A673 (cell line): ENCODE results near the gene NRDE2. TPM values are rescaled to one million over a fixed set of nuclear protein-coding genes. Genes with fewer than 3 reads are reported as not detected.
"Not testable (repeated sequence)": the region's sequence is repeated elsewhere in the genome, so short reads cannot be mapped to it uniquely, and the experiment has no call there.

ENCODE experiments used
- BruUV-seq: library from RNA; stranded (reverse); fragments of 400-500 nt; replicated peaks from 2 replicates; lab custom pipeline; 2021; lab: Mats Ljungman, UMichigan
- CTCF ChIA-PET: fragments of 300-600 bp; sonication (Branson Sonifier 250); formaldehyde crosslinking; loops from one replicate; lab custom pipeline; 2022; ENCODE audit warnings: antibody characterized with exemption; lab: Charles Lee
- POLR2A ChIA-PET: fragments of 300-600 bp; sonication (Branson Sonifier 250); formaldehyde crosslinking; loops from one replicate; lab custom pipeline; 2022; ENCODE audit warnings: antibody characterized with exemption; ENCODE audit not compliant: low non-redundant PET; lab: Charles Lee
- DNase-seq: peaks from one replicate; pipeline ENCODE4 v3.0.0-alpha.2; 2015; ENCODE audit warnings: low spot score
- H3K27ac ChIP-seq: fragments of 200-600 bp; sonication (generic); 2 replicates; pipeline ENCODE4 v1.5.1; 2016; ENCODE audit warnings: mixed run types, low read depth, mild to moderate bottlenecking, mixed read lengths, antibody characterized with exemption, low read length; ENCODE audit not compliant: poor library complexity, severe bottlenecking
- H3K27me3 ChIP-seq: fragments of 200-600 bp; sonication (generic); replicated peaks from 2 replicates; pipeline ENCODE4 v1.6.1; 2017; ENCODE audit warnings: mixed run types, low read depth, mild to moderate bottlenecking, mixed read lengths, antibody characterized with exemption, low read length; ENCODE audit not compliant: insufficient read depth, poor library complexity
- H3K36me3 ChIP-seq: fragments of 200-600 bp; sonication (generic); 2 replicates; pipeline ENCODE4 v1.6.1; 2016; ENCODE audit warnings: mixed run types, mild to moderate bottlenecking, mixed read lengths, antibody characterized with exemption, low read length; ENCODE audit not compliant: insufficient read depth, poor library complexity, severe bottlenecking
- H3K4me1 ChIP-seq: fragments of 200-600 bp; sonication (generic); 2 replicates; pipeline ENCODE4 v1.6.1; 2017; ENCODE audit warnings: mixed run types, mild to moderate bottlenecking, mixed read lengths, antibody characterized with exemption, low read length; ENCODE audit not compliant: insufficient read depth, poor library complexity, severe bottlenecking
- H3K4me3 ChIP-seq: fragments of 200-600 bp; sonication (generic); 2 replicates; pipeline ENCODE4 v1.5.1; 2016; ENCODE audit warnings: low read depth, mixed run types, mild to moderate bottlenecking, mixed read lengths, low read length; ENCODE audit not compliant: poor library complexity, severe bottlenecking
- H3K9me3 ChIP-seq: fragments of 200-600 bp; sonication (generic); 2 replicates; pipeline ENCODE4 v1.6.1; 2016; ENCODE audit warnings: mixed run types, low read depth, mild to moderate bottlenecking, mixed read lengths, antibody characterized with exemption, low read length; ENCODE audit not compliant: poor library complexity, severe bottlenecking
- EZH2 ChIP-seq: fragments of 200-600 bp; sonication (generic); IDR thresholded peaks from 2 replicates; pipeline ENCODE4 v1.6.1; 2017; ENCODE audit warnings: borderline replicate concordance, low read depth, mild to moderate bottlenecking, mixed read lengths, antibody characterized with exemption, low read length; ENCODE audit not compliant: poor library complexity, severe bottlenecking
- intact Hi-C: fragments of 100-400 bp; cut with micrococcal nuclease; formaldehyde crosslinking; loops from one replicate; pipeline ENCODE4 v1.10.0; 2022; ENCODE audit not compliant: unreplicated experiment
- total RNA-seq: library from RNA; stranded (reverse); gene quantifications from 2 replicates; pipeline ENCODE4 v1.2.3, GENCODE V29; 2021
- TF ChIP-seq, protein P1 (sequence below): fragments of 300-800, 200-600 bp; sonication (generic); conservative IDR thresholded peaks from 2 replicates; pipeline ENCODE4 v1.5.1; 2017; ENCODE audit warnings: low read depth, mild to moderate bottlenecking, antibody characterized with exemption, low read length, moderate library complexity, mixed read lengths

The NRDE2 gene
- total RNA-seq, 1 experiment from 2014 or later, result 19.7 TPM

DNA sequence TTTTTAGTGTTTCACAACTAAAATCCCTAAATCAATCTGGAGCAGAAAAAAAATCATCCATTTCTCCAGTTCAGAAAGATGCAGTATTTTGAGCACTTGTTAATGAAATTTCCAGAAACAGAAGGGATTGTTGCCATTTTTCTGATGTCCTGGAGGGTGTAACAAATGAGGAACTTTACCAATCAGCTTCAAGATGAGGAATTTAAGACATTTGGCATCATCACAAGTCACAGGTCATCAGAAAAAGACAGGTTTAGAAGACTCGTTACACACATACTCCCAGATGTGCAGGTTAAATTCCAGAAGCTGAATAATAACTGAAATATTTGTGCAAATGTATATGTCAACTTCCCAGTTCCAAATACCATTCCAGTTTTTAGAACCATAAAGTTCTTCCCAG lies 75.9 kb downstream of the NRDE2 start:
- CTCF ChIA-PET, result interaction anchor here (0.6 kb wide), 1 partner anchor 569 kb away, joined by 3 read pairs; no protein-coding TSS in a partner anchor
- no peak for DNase-seq
- intact Hi-C loops, result no loop called here

DNA sequence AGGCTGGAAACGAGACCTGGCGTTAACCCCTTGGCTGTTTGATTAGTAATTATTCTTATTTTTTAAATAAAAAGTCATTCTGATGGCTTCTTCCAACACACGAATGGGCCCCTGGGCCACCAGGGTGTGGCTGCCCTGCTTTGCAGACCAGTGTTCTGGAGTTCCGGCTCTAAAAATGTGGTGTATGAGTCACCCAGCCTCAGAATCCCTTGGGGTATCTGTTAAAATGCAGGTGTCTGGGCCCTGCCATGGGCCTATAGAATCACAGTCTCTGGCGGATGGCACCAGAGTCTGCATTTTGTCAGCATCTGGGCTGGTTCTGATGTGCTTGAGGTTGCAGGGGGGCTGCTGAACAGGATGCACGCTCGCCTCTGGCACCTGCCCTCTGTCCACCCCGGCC lies 77.9 kb downstream of the NRDE2 start:
- Histone ChIP-seq H3K27ac (no peak overlapping the region), H3K9me3 (no peaks in the 10 kb centered on the region), H3K4me3 (no peak overlapping the region), H3K27me3 (no peaks in the 10 kb centered on the region), H3K36me3 (peaks cover under 1% of the 10 kb centered on the region), H3K4me1 (peaks cover 10% of the 10 kb centered on the region)
- ChIA-PET CTCF (no interaction called here), POLR2A (no interaction called here)
- BruUV-seq, result no TSS peak
- intact Hi-C loops, result no loop called here
- no peak for DNase-seq
- TF ChIP-seq, protein P1, sequence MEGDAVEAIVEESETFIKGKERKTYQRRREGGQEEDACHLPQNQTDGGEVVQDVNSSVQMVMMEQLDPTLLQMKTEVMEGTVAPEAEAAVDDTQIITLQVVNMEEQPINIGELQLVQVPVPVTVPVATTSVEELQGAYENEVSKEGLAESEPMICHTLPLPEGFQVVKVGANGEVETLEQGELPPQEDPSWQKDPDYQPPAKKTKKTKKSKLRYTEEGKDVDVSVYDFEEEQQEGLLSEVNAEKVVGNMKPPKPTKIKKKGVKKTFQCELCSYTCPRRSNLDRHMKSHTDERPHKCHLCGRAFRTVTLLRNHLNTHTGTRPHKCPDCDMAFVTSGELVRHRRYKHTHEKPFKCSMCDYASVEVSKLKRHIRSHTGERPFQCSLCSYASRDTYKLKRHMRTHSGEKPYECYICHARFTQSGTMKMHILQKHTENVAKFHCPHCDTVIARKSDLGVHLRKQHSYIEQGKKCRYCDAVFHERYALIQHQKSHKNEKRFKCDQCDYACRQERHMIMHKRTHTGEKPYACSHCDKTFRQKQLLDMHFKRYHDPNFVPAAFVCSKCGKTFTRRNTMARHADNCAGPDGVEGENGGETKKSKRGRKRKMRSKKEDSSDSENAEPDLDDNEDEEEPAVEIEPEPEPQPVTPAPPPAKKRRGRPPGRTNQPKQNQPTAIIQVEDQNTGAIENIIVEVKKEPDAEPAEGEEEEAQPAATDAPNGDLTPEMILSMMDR, result no peak
- TF ChIP-seq EZH2, result no peak

More for the DNA sequence above, 75.9 kb downstream of the NRDE2 start:
- Histone ChIP-seq H3K27me3 (no peaks in the 10 kb centered on the region), H3K27ac (peak overlapping the region; percentile 97), H3K9me3 (no peaks in the 10 kb centered on the region), H3K4me1 (peaks cover 10% of the 10 kb centered on the region), H3K4me3 (peak overlapping the region; percentile 90), H3K36me3 (peaks cover 21% of the 10 kb centered on the region)
- POLR2A ChIA-PET, result no interaction called here
- no TSS peak for BruUV-seq
- TF ChIP-seq EZH2, result no peak
- TF ChIP-seq, protein P1, result no peak

DNA sequence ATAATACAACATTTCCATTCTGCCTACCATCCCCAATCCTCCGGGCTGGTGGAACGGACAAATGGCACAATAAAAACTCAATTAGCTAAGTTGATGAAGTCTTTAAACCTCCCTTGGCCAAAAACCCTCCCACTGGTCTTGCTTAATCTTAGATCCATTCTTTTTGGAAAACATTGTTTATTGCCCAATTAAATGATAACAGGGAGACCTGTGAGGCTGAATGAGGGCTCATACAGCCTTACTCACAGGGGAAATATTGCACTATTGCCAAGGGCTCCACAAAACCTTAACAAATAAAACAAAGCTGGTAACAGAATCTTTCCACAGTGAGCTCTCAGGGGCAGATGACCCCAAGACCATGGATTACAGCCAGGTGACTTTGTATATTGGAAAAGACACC lies 83.1 kb downstream of the NRDE2 start:
- no peaks in the 10 kb centered on the region for H3K27me3 ChIP-seq
- TF ChIP-seq, protein P1, result no peak
- no peak for TF ChIP-seq EZH2
- H3K9me3 ChIP-seq, result no peaks in the 10 kb centered on the region
- H3K4me3 ChIP-seq, result no peak overlapping the region
- POLR2A ChIA-PET, result no interaction called here
- no peak overlapping the region for H3K27ac ChIP-seq
- no peaks in the 10 kb centered on the region for H3K4me1 ChIP-seq
- BruUV-seq, result no TSS peak
- CTCF ChIA-PET, result no interaction called here
- no peaks in the 10 kb centered on the region for H3K36me3 ChIP-seq
- intact Hi-C loops, result no loop called here
- DNase-seq, result no peak

DNA sequence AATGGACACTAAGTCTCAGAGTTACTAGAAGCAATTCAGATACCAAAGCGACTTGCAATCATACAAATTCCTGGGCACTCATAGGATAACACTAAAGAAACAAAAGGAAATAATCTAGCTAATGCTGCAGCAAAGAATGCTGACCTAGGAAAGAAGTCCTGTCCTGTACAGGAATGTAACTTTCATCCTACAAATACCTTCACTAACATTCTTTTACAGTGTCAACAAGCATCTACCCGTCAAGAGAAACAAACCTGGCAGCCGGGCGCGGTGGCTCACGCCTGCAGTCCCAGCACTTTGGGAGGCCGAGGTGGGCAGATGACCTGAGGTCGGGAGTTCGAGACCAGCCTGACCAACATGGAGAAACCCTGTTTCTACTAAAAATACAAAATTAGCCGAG lies 84.3 kb downstream of the NRDE2 start:
- H3K4me1 ChIP-seq, intact Hi-C loops, CTCF ChIA-PET, H3K36me3 ChIP-seq, H3K9me3 ChIP-seq, DNase-seq, H3K27ac ChIP-seq, BruUV-seq, POLR2A ChIA-PET, H3K27me3 ChIP-seq, H3K4me3 ChIP-seq: not testable (repeated sequence)
